Adrenal gland (tissue), 12 donors: Measurements from ENCODE around the gene RTEL1. TPM values are rescaled to one million over a fixed set of nuclear protein-coding genes. Genes with fewer than 3 reads are reported as not detected.
"Not testable (repeated sequence)": the region's sequence is repeated elsewhere in the genome, so short reads cannot be mapped to it uniquely, and the experiment has no call there.

Source experiments
- DNase-seq, 7 donors: peaks; one replicate each; pipeline ENCODE4 v3.0.0-alpha.2; 2019 to 2020
- H3K27ac ChIP-seq, 5 donors: fragments of 200-600 bp; sonication (generic) in 4 of 5; 1 replicate in 3 of 5; 2 replicates in 2 of 5; pipeline versions ENCODE4 v1.5.1 to v1.8.0; 2016 to 2020; ENCODE audit warnings: mild to moderate bottlenecking in 1 of 5
- H3K27me3 ChIP-seq: fragments of 200-600 bp; 2 replicates; pipeline ENCODE4 v1.8.0; 2021
- H3K36me3 ChIP-seq, 2 donors: fragments of 200-600 bp; replicated peaks in 1 of 2; 1 replicate in 1 of 2; 2 replicates in 1 of 2; pipeline versions ENCODE4 v1.5.1 to v1.8.0; 2018 to 2022
- H3K4me1 ChIP-seq, 2 donors: fragments of 200-600 bp; replicated peaks in 1 of 2; 1 replicate in 1 of 2; 2 replicates in 1 of 2; pipeline versions ENCODE4 v1.5.1 to v1.8.0; 2018 to 2021
- H3K4me3 ChIP-seq, 4 donors: fragments of 200-600 bp; sonication (generic) in 3 of 4; one replicate each; pipeline ENCODE4 v1.5.1; 2016 to 2018
- H3K9me3 ChIP-seq, 3 donors: fragments of 200-600 bp; sonication (generic) in 1 of 3; replicated peaks in 1 of 3; 1 replicate in 2 of 3; 2 replicates in 1 of 3; pipeline versions ENCODE4 v1.5.1 to v1.8.0; 2016 to 2021
- POLR2A ChIP-seq, 2 donors: fragments of 450-650 bp; IDR thresholded peaks; one replicate each; pipeline ENCODE4 v1.6.1; 2017; ENCODE audit warnings: antibody characterized with exemption in 2 of 2, mild to moderate bottlenecking in 2 of 2, moderate library complexity in 1 of 2
- WGBS, 4 donors: extraction: QIAGEN DNeasy Blood & Tissue Kit in 2 of 4; methylation state at CpG; one replicate each; pipeline versions ENCODE4 v1.1.5 to v1.1.7; 2013 to 2017; 5-methylcytosine and 5-hydroxymethylcytosine counted together
- intact Hi-C, 2 donors: fragments of 100-400 bp; cut with DNase I; formaldehyde crosslinking; loops; one replicate each; pipeline versions ENCODE4 v1.14.1 to v1.15.0; 2022 to 2023
- polyA plus RNA-seq, 3 donors: library from polyadenylated mRNA; stranded (reverse); fragments of 200-250 nt in 2 of 3; fragments of 350-450 nt in 1 of 3; fragmentation: Illumina TruSeq in 1 of 3; extraction: RNeasy Lipid Tissue Mini Kit (QIAGEN cat#74804) in 1 of 3; gene quantifications; one replicate each; pipeline ENCODE4 v1.2.3, GENCODE V29; 2013 to 2014
- total RNA-seq, 9 donors: library from RNA; depleted of rRNA in 4 of 9; stranded (reverse); fragments of >200 nt in 4 of 9; fragments of 120-200 nt in 1 of 9; fragmentation: NEBNext Ultra II Directional in 1 of 9; extraction: Animal tissue kit (Norgen Biotek cat#: 25700) in 1 of 9; gene quantifications; one replicate each; pipeline versions ENCODE4 v1.1.0 to v1.2.4, GENCODE V29; 2013 to 2023
- TF ChIP-seq, protein P1 (sequence below), 6 experiments: fragments of 450-650 bp in 4 of 6; fragments of 200-600 bp in 2 of 6; sonication (generic) in 1 of 6; IDR thresholded peaks; 1 replicate in 5 of 6; 2 replicates in 1 of 6; pipeline versions ENCODE4 v1.5.1 to v1.8.0; 2016 to 2021; ENCODE audit warnings: antibody characterized with exemption in 6 of 6, mild to moderate bottlenecking in 2 of 6, moderate library complexity in 1 of 6
- donor health status: healthy with polysubstance abuse.
- donor health status: Bipolar disorder and iron deficiency.
- donor health status: DM: yes; HTN: yes; CAD: no.
- donor health status: DM: no; HTN: no; CAD: no.
- donor health status: DM: no; HTN: no; CAD: no.
- donor health status: DM: yes; HTN: yes; CAD: no.

RTEL1 gene
- total and polyA plus RNA-seq, 12 donors, result 9.4 to 110 (median 32.1) TPM

DNA sequence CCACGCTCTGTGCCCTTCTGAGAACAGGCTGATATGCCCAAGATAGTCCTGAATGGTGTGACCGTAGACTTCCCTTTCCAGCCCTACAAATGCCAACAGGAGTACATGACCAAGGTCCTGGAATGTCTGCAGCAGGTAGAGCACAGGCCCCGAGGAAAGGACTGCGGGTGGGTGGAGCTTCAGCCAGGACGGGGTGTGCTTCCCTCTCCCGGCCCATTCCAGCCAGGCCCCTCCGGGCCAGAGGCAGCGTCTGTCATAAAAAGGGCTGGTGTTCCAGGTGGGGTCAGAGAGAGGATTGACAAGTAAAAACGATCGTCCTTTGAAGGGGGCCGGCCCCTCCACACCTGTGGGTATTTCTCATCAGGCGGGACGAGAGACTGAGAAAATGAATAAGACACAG lies 1.3 kb downstream of the RTEL1 start:
- Histone ChIP-seq H3K27me3 (no peaks in the 10 kb centered on the region), H3K36me3 (peaks cover 0 to 31% of the 10 kb centered on the region in 2 donors), H3K4me1 (peaks cover 15 to 21% of the 10 kb centered on the region in 2 donors), H3K9me3 (no peaks in the 10 kb centered on the region), H3K4me3 (peak overlapping the region in 2 of 4 donors; percentile 81 to 91), H3K27ac (peak overlapping the region in 2 of 5 donors; percentile 84 to 92)
- no peak for DNase-seq
- intact Hi-C loops, result no loop called here
- TF ChIP-seq POLR2A (IDR thresholded peaks at IDR 0.05), result no peak
- TF ChIP-seq, protein P1, sequence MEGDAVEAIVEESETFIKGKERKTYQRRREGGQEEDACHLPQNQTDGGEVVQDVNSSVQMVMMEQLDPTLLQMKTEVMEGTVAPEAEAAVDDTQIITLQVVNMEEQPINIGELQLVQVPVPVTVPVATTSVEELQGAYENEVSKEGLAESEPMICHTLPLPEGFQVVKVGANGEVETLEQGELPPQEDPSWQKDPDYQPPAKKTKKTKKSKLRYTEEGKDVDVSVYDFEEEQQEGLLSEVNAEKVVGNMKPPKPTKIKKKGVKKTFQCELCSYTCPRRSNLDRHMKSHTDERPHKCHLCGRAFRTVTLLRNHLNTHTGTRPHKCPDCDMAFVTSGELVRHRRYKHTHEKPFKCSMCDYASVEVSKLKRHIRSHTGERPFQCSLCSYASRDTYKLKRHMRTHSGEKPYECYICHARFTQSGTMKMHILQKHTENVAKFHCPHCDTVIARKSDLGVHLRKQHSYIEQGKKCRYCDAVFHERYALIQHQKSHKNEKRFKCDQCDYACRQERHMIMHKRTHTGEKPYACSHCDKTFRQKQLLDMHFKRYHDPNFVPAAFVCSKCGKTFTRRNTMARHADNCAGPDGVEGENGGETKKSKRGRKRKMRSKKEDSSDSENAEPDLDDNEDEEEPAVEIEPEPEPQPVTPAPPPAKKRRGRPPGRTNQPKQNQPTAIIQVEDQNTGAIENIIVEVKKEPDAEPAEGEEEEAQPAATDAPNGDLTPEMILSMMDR (IDR thresholded peaks at IDR 0.05), result no peak
- WGBS, 4 donors, result 66 to 73% (median 70%) methylated on average over 8 to 13 of the region's 13 CpGs

DNA sequence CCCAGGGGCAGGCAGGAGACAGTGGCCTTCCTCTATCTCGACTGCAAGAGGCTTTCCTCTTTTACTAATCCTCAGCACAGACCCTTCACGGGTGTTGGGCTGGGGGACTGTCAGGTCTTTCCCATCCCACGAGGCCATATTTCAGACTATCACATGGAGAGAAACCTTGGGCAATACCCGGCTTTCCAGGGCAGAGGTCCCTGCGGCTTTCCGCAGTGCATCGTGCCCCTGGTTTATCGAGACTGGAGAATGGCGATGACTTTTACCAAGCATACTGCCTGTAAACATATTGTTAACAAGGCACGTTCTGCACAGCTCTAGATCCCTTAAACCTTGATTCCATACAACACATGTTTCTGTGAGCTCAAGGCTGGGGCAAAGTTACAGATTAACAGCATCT lies 2.1 kb downstream of the RTEL1 start:
- WGBS, 4 donors, result 79 to 92% (median 87%) methylated on average over 10 of the region's 10 CpGs

DNA sequence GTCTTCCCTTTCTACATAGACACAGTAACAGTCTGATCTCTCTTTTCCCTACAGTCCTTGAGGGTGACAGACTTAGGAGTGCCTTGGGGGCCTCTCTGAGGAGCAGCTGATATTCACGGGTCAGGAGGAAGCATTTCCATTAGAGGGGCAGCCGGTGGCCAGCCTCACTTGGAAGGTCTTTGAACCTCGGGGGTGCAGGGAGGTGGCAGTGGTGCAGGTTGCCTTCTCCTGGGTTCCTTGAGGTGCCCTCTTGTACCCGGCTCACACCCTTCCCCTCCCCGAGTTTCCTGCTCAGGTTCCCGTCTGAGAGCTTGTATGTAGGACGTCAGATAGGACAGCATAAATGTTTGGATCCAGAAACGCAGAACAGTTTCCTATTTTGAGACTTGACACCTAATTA lies 2.5 kb downstream of the RTEL1 start:
- 82 to 93% (median 85%) methylated on average over 6 to 8 of the region's 8 CpGs for WGBS, 4 donors
- intact Hi-C loops, result no loop called here
- peaks cover 0 to 33% of the 10 kb centered on the region in 2 donors for H3K36me3 ChIP-seq

More for the DNA sequence above, 2.1 kb downstream of the RTEL1 start:
- H3K27ac ChIP-seq, DNase-seq, H3K9me3 ChIP-seq, H3K4me3 ChIP-seq, H3K27me3 ChIP-seq, intact Hi-C loops: not testable (repeated sequence)
- Histone ChIP-seq H3K4me1 (peaks cover 15 to 21% of the 10 kb centered on the region in 2 donors), H3K36me3 (peaks cover 0 to 31% of the 10 kb centered on the region in 2 donors)

DNA sequence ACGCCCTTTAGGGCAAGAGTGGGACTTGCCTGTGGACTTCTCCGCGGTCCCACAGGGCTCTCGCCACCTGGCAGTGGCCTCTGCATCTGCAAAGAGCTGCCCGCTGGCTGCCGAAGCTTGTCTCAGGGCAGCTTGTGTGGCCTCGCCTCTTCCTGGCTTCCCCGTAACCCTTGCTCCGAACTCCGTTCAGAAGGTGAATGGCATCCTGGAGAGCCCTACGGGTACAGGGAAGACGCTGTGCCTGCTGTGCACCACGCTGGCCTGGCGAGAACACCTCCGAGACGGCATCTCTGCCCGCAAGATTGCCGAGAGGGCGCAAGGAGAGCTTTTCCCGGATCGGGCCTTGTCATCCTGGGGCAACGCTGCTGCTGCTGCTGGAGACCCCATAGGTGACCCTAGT lies 3.0 kb downstream of the RTEL1 start:
- TF ChIP-seq, protein P1 (IDR thresholded peaks at IDR 0.05), result no peak
- TF ChIP-seq POLR2A (IDR thresholded peaks at IDR 0.05), result no peak
- DNase-seq, result no peak
- H3K27me3 ChIP-seq, result no peaks in the 10 kb centered on the region
- intact Hi-C loops, result no loop called here
- H3K36me3 ChIP-seq, result peaks cover 0 to 38% of the 10 kb centered on the region in 2 donors
- no peak overlapping the region for H3K4me3 ChIP-seq
- H3K9me3 ChIP-seq, result no peaks in the 10 kb centered on the region
- H3K27ac ChIP-seq, result no peak overlapping the region
- H3K4me1 ChIP-seq, result peaks cover 15 to 21% of the 10 kb centered on the region in 2 donors
- 92 to 96% (median 94%) methylated on average over 8 to 22 of the region's 22 CpGs for WGBS, 4 donors

More for the DNA sequence above, 2.5 kb downstream of the RTEL1 start:
- H3K4me1 ChIP-seq, result peaks cover 15 to 21% of the 10 kb centered on the region in 2 donors
- H3K27me3 ChIP-seq, result no peaks in the 10 kb centered on the region
- H3K9me3 ChIP-seq, result no peaks in the 10 kb centered on the region
- no peak for TF ChIP-seq POLR2A (IDR thresholded peaks at IDR 0.05)
- TF ChIP-seq, protein P1 (IDR thresholded peaks at IDR 0.05), result no peak
- H3K4me3 ChIP-seq, result no peak overlapping the region
- no peak for DNase-seq
- H3K27ac ChIP-seq, result no peak overlapping the region
